ENCODE measurements around the gene ILDR1. TPM values are rescaled to one million over a fixed set of nuclear protein-coding genes. Genes with fewer than 3 reads are reported as not detected.
A peak's percentile ranks its signal among the peaks of the same experiment; 100 is the strongest.

ILDR1 gene
- total and polyA plus RNA-seq, 10 of the 15 experiments (the other 5 are each of a cell fraction or from before 2014, with no cell fraction given), result 1.3 to 12.0 (median 7.0) TPM

DNA sequence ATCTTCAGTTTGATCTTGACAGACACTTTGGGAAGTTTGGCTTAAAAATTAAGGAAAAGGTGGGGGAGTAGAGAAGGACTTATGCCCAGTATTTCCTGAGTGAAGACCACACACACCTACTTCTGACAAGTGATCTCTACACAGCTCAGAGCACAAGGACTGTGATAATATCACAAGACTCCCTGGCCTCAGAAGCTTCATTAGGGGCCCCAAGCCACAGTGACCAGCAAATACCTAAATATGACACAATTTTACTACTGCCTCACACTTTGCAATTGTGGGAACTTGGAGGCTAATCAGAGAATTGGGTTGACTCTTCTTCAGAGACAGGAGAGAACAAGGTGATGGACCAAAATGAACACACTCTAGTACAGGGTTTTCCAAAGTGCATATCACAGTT is 2.6 kb downstream of the ILDR1 start:
- H3K4me1 ChIP-seq (ENCODE audit: control insufficient read depth, insufficient read depth, low read length), result peaks cover 50% of the 10 kb centered on the region
- intact Hi-C loops (cut with micrococcal nuclease; ENCODE audit: unreplicated experiment), result loop anchor here (2.0 kb wide), 1 partner anchor 17 kb away; no protein-coding TSS in a partner anchor
- BruUV-seq (replicated peaks), result no TSS peak
- ChIA-PET POLR2A (interaction anchor here (0.6 to 8.9 kb wide), 18 partner anchors 8 to 472 kb away, joined by 3 to 120 read pairs (median 10); partner anchors contain the start of gene CD86), CTCF (interaction anchor here (0.6 to 4.3 kb wide), 21 partner anchors 8 to 472 kb away, joined by 3 to 37 read pairs (median 8); partner anchors contain the start of gene CD86), SMC1A (ENCODE audit: uncharacterized antibody, unreplicated experiment) (interaction anchor here (0.7 to 9.3 kb wide), 24 partner anchors 10 to 473 kb away, joined by 3 to 454 read pairs (median 13); partner anchors contain the start of gene CD86), RAD21 (ENCODE audit: unreplicated experiment) (interaction anchor here (0.8 to 9.8 kb wide), 23 partner anchors 8 to 370 kb away, joined by 3 to 180 read pairs (median 12); partner anchors contain the start of genes CD86, EAF2 and IQCB1)
- in situ Hi-C loops (cut with MboI), result no loop called here
- no peak for FAIRE-seq
- peak overlapping the region; percentile 65 for H3K27ac ChIP-seq (ENCODE audit: control insufficient read depth, insufficient read depth)
- H2AFZ ChIP-seq (ENCODE audit: control insufficient read depth, low read depth, low read length), result no peak overlapping the region
- DNase-seq (ENCODE audit: low read depth, low spot score), result no peak
- peak; percentile 73 for ATAC-seq
- no peak overlapping the region for H3K4me3 ChIP-seq
- H4K20me1 ChIP-seq (ENCODE audit: control insufficient read depth, insufficient read depth), result no peaks in the 10 kb centered on the region
- H3K36me3 ChIP-seq (ENCODE audit: control insufficient read depth in 2 of 2, insufficient read depth in 2 of 2, low read length in 1 of 2), result no peaks in the 10 kb centered on the region; a peak in 1 of 4 replicates
- no peaks in the 10 kb centered on the region for H3K27me3 ChIP-seq (replicated peaks in 1 of 2; ENCODE audit: control insufficient read depth in 2 of 2, insufficient read depth in 2 of 2, low read length in 1 of 2)
- peaks cover 35% of the 10 kb centered on the region for H3K79me2 ChIP-seq (ENCODE audit: control insufficient read depth, insufficient read depth, low read length)
- peak overlapping the region; percentile 86 for H3K4me2 ChIP-seq (ENCODE audit: control insufficient read depth, insufficient read depth)
- peaks cover 17% of the 10 kb centered on the region for H3K9me3 ChIP-seq (replicated peaks; ENCODE audit: control insufficient read depth, insufficient read depth, low read length)
- peak overlapping the region; percentile 41 for H3K9ac ChIP-seq (ENCODE audit: control insufficient read depth, insufficient read depth, low read length)
- TF ChIP-seq SUZ12 (IDR thresholded peaks at IDR 0.05; ENCODE audit: unreplicated experiment), result no peak
- no peak for TF ChIP-seq BRCA1 (IDR thresholded peaks at IDR 0.05; ENCODE audit: low read depth, low read length)
- 0 out of 2 replicates have a peak, but pooled peaks have one; percentile 28 for TF ChIP-seq PAX5 (IDR thresholded peaks at IDR 0.05; ENCODE audit: borderline replicate concordance, low read depth, low read length)
- peak; percentile 88 for TF ChIP-seq MTA2 (IDR thresholded peaks at IDR 0.05; ENCODE audit: low read depth)
- no peak for TF ChIP-seq FOS (IDR thresholded peaks at IDR 0.05; ENCODE audit: borderline replicate concordance, extremely low read depth, insufficient read length)
- no peak for TF ChIP-seq POLR2AphosphoS2 (IDR thresholded peaks at IDR 0.05; ENCODE audit: low read depth, low read length)
- TF ChIP-seq GATAD2B (conservative IDR thresholded peaks at IDR 0.05; ENCODE audit: low read depth), result 0 out of 2 replicates have a peak, but pooled peaks have one; percentile 44
- TF ChIP-seq TBL1XR1 (IDR thresholded peaks at IDR 0.05; ENCODE audit: low read depth, low read length), result peak; percentile 62; the same call in 1 of the 2 replicates
- TF ChIP-seq BCL11A (IDR thresholded peaks at IDR 0.05; ENCODE audit: low read depth, low read length), result 0 out of 2 replicates have a peak, but pooled peaks have one; percentile 58
- TF ChIP-seq ATF7 (IDR thresholded peaks at IDR 0.05; ENCODE audit: low read depth), result peak; percentile 82
- no peak for TF ChIP-seq MYC (IDR thresholded peaks at IDR 0.05; ENCODE audit: insufficient read depth, insufficient read length, insufficient replicate concordance, low read length, severe bottlenecking)
- TF ChIP-seq, protein P1, sequence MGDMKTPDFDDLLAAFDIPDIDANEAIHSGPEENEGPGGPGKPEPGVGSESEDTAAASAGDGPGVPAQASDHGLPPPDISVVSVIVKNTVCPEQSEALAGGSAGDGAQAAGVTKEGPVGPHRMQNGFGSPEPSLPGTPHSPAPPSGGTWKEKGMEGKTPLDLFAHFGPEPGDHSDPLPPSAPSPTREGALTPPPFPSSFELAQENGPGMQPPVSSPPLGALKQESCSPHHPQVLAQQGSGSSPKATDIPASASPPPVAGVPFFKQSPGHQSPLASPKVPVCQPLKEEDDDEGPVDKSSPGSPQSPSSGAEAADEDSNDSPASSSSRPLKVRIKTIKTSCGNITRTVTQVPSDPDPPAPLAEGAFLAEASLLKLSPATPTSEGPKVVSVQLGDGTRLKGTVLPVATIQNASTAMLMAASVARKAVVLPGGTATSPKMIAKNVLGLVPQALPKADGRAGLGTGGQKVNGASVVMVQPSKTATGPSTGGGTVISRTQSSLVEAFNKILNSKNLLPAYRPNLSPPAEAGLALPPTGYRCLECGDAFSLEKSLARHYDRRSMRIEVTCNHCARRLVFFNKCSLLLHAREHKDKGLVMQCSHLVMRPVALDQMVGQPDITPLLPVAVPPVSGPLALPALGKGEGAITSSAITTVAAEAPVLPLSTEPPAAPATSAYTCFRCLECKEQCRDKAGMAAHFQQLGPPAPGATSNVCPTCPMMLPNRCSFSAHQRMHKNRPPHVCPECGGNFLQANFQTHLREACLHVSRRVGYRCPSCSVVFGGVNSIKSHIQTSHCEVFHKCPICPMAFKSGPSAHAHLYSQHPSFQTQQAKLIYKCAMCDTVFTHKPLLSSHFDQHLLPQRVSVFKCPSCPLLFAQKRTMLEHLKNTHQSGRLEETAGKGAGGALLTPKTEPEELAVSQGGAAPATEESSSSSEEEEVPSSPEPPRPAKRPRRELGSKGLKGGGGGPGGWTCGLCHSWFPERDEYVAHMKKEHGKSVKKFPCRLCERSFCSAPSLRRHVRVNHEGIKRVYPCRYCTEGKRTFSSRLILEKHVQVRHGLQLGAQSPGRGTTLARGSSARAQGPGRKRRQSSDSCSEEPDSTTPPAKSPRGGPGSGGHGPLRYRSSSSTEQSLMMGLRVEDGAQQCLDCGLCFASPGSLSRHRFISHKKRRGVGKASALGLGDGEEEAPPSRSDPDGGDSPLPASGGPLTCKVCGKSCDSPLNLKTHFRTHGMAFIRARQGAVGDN (IDR thresholded peaks at IDR 0.05), result 0 out of 2 replicates have a peak, but pooled peaks have one; percentile 44
- peak; percentile 79 to 83; a peak in 3 of 4 replicates for TF ChIP-seq IKZF2 (IDR thresholded peaks at IDR 0.05)
- 0 out of 2 replicates have a peak, but pooled peaks have one; percentile 6 for TF ChIP-seq MEF2A (IDR thresholded peaks at IDR 0.05; ENCODE audit: insufficient read depth, low read depth, low read length)
- peak; percentile 79; the same call in 1 of the 2 replicates for TF ChIP-seq WRNIP1 (IDR thresholded peaks at IDR 0.05; ENCODE audit: borderline replicate concordance, low read depth, low read length)
- TF ChIP-seq, protein P2, sequence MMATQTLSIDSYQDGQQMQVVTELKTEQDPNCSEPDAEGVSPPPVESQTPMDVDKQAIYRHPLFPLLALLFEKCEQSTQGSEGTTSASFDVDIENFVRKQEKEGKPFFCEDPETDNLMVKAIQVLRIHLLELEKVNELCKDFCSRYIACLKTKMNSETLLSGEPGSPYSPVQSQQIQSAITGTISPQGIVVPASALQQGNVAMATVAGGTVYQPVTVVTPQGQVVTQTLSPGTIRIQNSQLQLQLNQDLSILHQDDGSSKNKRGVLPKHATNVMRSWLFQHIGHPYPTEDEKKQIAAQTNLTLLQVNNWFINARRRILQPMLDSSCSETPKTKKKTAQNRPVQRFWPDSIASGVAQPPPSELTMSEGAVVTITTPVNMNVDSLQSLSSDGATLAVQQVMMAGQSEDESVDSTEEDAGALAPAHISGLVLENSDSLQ (IDR thresholded peaks at IDR 0.05), result peak; percentile 28; the same call in 1 of the 2 replicates
- peak; percentile 67; the same call in 1 of the 2 replicates for TF ChIP-seq ZNF24 (IDR thresholded peaks at IDR 0.05)
- TF ChIP-seq TARDBP (IDR thresholded peaks at IDR 0.05; ENCODE audit: borderline replicate concordance), result no peak
- no peak for TF ChIP-seq EZH2 (IDR thresholded peaks at IDR 0.05; ENCODE audit: borderline replicate concordance, control insufficient read depth, low read depth, low read length)
- no peak; a peak in 1 of 4 replicates for TF ChIP-seq ETV6 (conservative IDR thresholded peaks at IDR 0.05 in 1 of 2, IDR thresholded peaks at IDR 0.05 in 1 of 2; ENCODE audit: borderline replicate concordance in 1 of 2, low read depth in 1 of 2)
